Smooth muscle cell (in vitro differentiated cells): Measurements from ENCODE around the gene CPLX3. TPM values are rescaled to one million over a fixed set of nuclear protein-coding genes. Genes with fewer than 3 reads are reported as not detected.

Experiments used
- DNase-seq: peaks from one replicate; lab custom pipeline; 2025; ENCODE audit not compliant: unreplicated experiment; lab: John Stamatoyannopoulos, UW
- H2AFZ ChIP-seq: fragments of 200-600 bp; sonication (generic); 2 replicates; pipeline ENCODE4 v1.6.0; 2016; ENCODE audit warnings: antibody characterized with exemption, low read depth, mild to moderate bottlenecking
- H3F3A ChIP-seq: fragments of 200-600 bp; sonication (generic); 2 replicates; pipeline ENCODE4 v1.6.0; 2017; ENCODE audit warnings: antibody characterized with exemption, low read depth
- H3K27ac ChIP-seq: fragments of 200-600 bp; sonication (generic); 2 replicates; pipeline ENCODE4 v1.5.1; 2016; ENCODE audit warnings: low read depth, mild to moderate bottlenecking
- H3K27me3 ChIP-seq: fragments of 200-600 bp; sonication (generic); 2 replicates; pipeline ENCODE4 v1.6.1; 2016; ENCODE audit warnings: low read depth, mild to moderate bottlenecking
- H3K36me3 ChIP-seq: fragments of 200-600 bp; sonication (generic); 2 replicates; pipeline ENCODE4 v1.5.1; 2016; ENCODE audit warnings: low read depth
- H3K4me1 ChIP-seq: fragments of 200-600 bp; sonication (generic); 2 replicates; pipeline ENCODE4 v1.5.1; 2016; ENCODE audit warnings: low read depth
- H3K4me2 ChIP-seq: fragments of 200-600 bp; sonication (generic); 2 replicates; pipeline ENCODE4 v1.6.0; 2016; ENCODE audit warnings: mild to moderate bottlenecking
- H3K4me3 ChIP-seq: fragments of 200-600 bp; sonication (generic); 2 replicates; pipeline ENCODE4 v1.5.1; 2016; ENCODE audit warnings: mild to moderate bottlenecking
- H3K79me2 ChIP-seq: fragments of 200-600 bp; sonication (generic); 2 replicates; pipeline ENCODE4 v1.6.0; 2016; ENCODE audit warnings: low read depth, mild to moderate bottlenecking
- H3K9ac ChIP-seq: fragments of 200-600 bp; sonication (generic); 2 replicates; pipeline ENCODE4 v1.6.0; 2016; ENCODE audit warnings: low read depth
- H3K9me3 ChIP-seq: fragments of 200-600 bp; sonication (generic); replicated peaks from 2 replicates; pipeline ENCODE4 v1.5.1; 2016; ENCODE audit warnings: low read depth
- H4K20me1 ChIP-seq: fragments of 200-600 bp; sonication (generic); 2 replicates; pipeline ENCODE4 v1.6.0; 2016; ENCODE audit warnings: low read depth
- CTCF ChIP-seq: fragments of 200-600 bp; sonication (generic); IDR thresholded peaks from 2 replicates; pipeline ENCODE4 v1.5.1; 2017; ENCODE audit warnings: borderline replicate concordance, mild to moderate bottlenecking, antibody characterized with exemption; ENCODE audit not compliant: insufficient read depth, poor library complexity, severe bottlenecking
- WGBS: methylation state at CpG from one replicate; pipeline ENCODE4 v1.1.7; 2016; ENCODE audit warnings: low lambda C conversion rate; 5-methylcytosine and 5-hydroxymethylcytosine counted together
- polyA plus RNA-seq: library from polyadenylated mRNA; unstranded; fragments of >200 nt; fragmentation: Nextera tagmentation; extraction: Ambion mirVana; gene quantifications from 2 replicates; pipeline ENCODE4 v1.2.1, GENCODE V29; 2016
- total RNA-seq: library from RNA; depleted of rRNA; stranded (reverse); fragments of >200 nt; gene quantifications from 2 replicates; pipeline ENCODE4 v1.2.3, GENCODE V29; 2014

Gene CPLX3
- total and polyA plus RNA-seq, 2 experiments from 2014 or later, result 0.22 TPM; not detected in 1

- TF ChIP-seq CTCF, result no peak
- no peak overlapping the region for H3K4me3 ChIP-seq
- H2AFZ ChIP-seq, result no peak overlapping the region
- H3F3A ChIP-seq, result no peaks in the 10 kb centered on the region
- no peak for DNase-seq
- H3K27me3 ChIP-seq, result no peaks in the 10 kb centered on the region
- H3K79me2 ChIP-seq, result no peaks in the 10 kb centered on the region
- no peaks in the 10 kb centered on the region for H4K20me1 ChIP-seq
- peak overlapping the region; percentile 56 for H3K27ac ChIP-seq
- no peaks in the 10 kb centered on the region for H3K36me3 ChIP-seq
- peaks cover 13% of the 10 kb centered on the region for H3K4me1 ChIP-seq
- 65% methylated on average over 18 of the region's 19 CpGs for WGBS
- no peak overlapping the region for H3K4me2 ChIP-seq
- H3K9me3 ChIP-seq, result no peaks in the 10 kb centered on the region
- H3K9ac ChIP-seq, result no peak overlapping the region
Measured at GRCh38 chr15:74816624-74817369, 9.6 kb upstream of the CPLX3 start.

- TF ChIP-seq CTCF, result no peak
- no peak overlapping the region for H3K9ac ChIP-seq
- H3K4me1 ChIP-seq, result peaks cover 13% of the 10 kb centered on the region
- no peaks in the 10 kb centered on the region for H3K9me3 ChIP-seq
- H2AFZ ChIP-seq, result no peak overlapping the region
- H3K36me3 ChIP-seq, result no peaks in the 10 kb centered on the region
- H3F3A ChIP-seq, result no peaks in the 10 kb centered on the region
- peak overlapping the region; percentile 56 for H3K27ac ChIP-seq
- WGBS, result 40% methylated on average over 9 of the region's 9 CpGs
- no peaks in the 10 kb centered on the region for H3K27me3 ChIP-seq
- no peak overlapping the region for H3K4me2 ChIP-seq
- DNase-seq, result no peak
- H3K4me3 ChIP-seq, result no peak overlapping the region
- H3K79me2 ChIP-seq, result no peaks in the 10 kb centered on the region
- no peaks in the 10 kb centered on the region for H4K20me1 ChIP-seq
Measured at GRCh38 chr15:74817370-74817737, 9.1 kb upstream of the CPLX3 start.

- DNase-seq, result no peak
- no peak overlapping the region for H3K9ac ChIP-seq
Measured at GRCh38 chr15:74820056-74820455, 6.4 kb upstream of the CPLX3 start.

More at GRCh38 chr15:74820056-74820455, 6.4 kb upstream of the CPLX3 start:
- Histone ChIP-seq H3K79me2 (no peaks in the 10 kb centered on the region), H4K20me1 (no peaks in the 10 kb centered on the region), H3K4me1 (peaks cover 13% of the 10 kb centered on the region), H3K9me3 (no peaks in the 10 kb centered on the region), H3K4me2 (no peak overlapping the region), H3K27ac (no peak overlapping the region), H3K27me3 (peaks cover 12% of the 10 kb centered on the region), H3F3A (no peaks in the 10 kb centered on the region), H3K36me3 (no peaks in the 10 kb centered on the region), H2AFZ (no peak overlapping the region), H3K4me3 (no peak overlapping the region)
- TF ChIP-seq CTCF, result no peak
- 93% methylated on average over 5 of the region's 5 CpGs for WGBS
